Adrenal gland (tissue), 12 donors: ENCODE results near the gene PSMD13. TPM values are rescaled to one million over a fixed set of nuclear protein-coding genes. Genes with fewer than 3 reads are reported as not detected.

Experiments
- DNase-seq, 7 donors: peaks; one replicate each; pipeline ENCODE4 v3.0.0-alpha.2; 2019 to 2020
- H3K27ac ChIP-seq, 5 donors: fragments of 200-600 bp; sonication (generic) in 4 of 5; 1 replicate in 3 of 5; 2 replicates in 2 of 5; pipeline versions ENCODE4 v1.5.1 to v1.8.0; 2016 to 2020; ENCODE audit warnings: mild to moderate bottlenecking in 1 of 5
- H3K27me3 ChIP-seq: fragments of 200-600 bp; 2 replicates; pipeline ENCODE4 v1.8.0; 2021
- H3K36me3 ChIP-seq, 2 donors: fragments of 200-600 bp; replicated peaks in 1 of 2; 1 replicate in 1 of 2; 2 replicates in 1 of 2; pipeline versions ENCODE4 v1.5.1 to v1.8.0; 2018 to 2022
- H3K4me1 ChIP-seq, 2 donors: fragments of 200-600 bp; replicated peaks in 1 of 2; 1 replicate in 1 of 2; 2 replicates in 1 of 2; pipeline versions ENCODE4 v1.5.1 to v1.8.0; 2018 to 2021
- H3K4me3 ChIP-seq, 4 donors: fragments of 200-600 bp; sonication (generic) in 3 of 4; one replicate each; pipeline ENCODE4 v1.5.1; 2016 to 2018
- H3K9me3 ChIP-seq, 3 donors: fragments of 200-600 bp; sonication (generic) in 1 of 3; replicated peaks in 1 of 3; 1 replicate in 2 of 3; 2 replicates in 1 of 3; pipeline versions ENCODE4 v1.5.1 to v1.8.0; 2016 to 2021
- CTCF ChIP-seq, 6 experiments: fragments of 450-650 bp in 4 of 6; fragments of 200-600 bp in 2 of 6; sonication (generic) in 1 of 6; IDR thresholded peaks; 1 replicate in 5 of 6; 2 replicates in 1 of 6; pipeline versions ENCODE4 v1.5.1 to v1.8.0; 2016 to 2021; ENCODE audit warnings: antibody characterized with exemption in 6 of 6, mild to moderate bottlenecking in 2 of 6, moderate library complexity in 1 of 6
- POLR2A ChIP-seq, 2 donors: fragments of 450-650 bp; IDR thresholded peaks; one replicate each; pipeline ENCODE4 v1.6.1; 2017; ENCODE audit warnings: antibody characterized with exemption in 2 of 2, mild to moderate bottlenecking in 2 of 2, moderate library complexity in 1 of 2
- WGBS, 4 donors: extraction: QIAGEN DNeasy Blood & Tissue Kit in 2 of 4; methylation state at CpG; one replicate each; pipeline versions ENCODE4 v1.1.5 to v1.1.7; 2013 to 2017; 5-methylcytosine and 5-hydroxymethylcytosine counted together
- intact Hi-C, 2 donors: fragments of 100-400 bp; cut with DNase I; formaldehyde crosslinking; loops; one replicate each; pipeline versions ENCODE4 v1.14.1 to v1.15.0; 2022 to 2023
- polyA plus RNA-seq, 3 donors: library from polyadenylated mRNA; stranded (reverse); fragments of 200-250 nt in 2 of 3; fragments of 350-450 nt in 1 of 3; fragmentation: Illumina TruSeq in 1 of 3; extraction: RNeasy Lipid Tissue Mini Kit (QIAGEN cat#74804) in 1 of 3; gene quantifications; one replicate each; pipeline ENCODE4 v1.2.3, GENCODE V29; 2013 to 2014
- total RNA-seq, 9 donors: library from RNA; depleted of rRNA in 4 of 9; stranded (reverse); fragments of >200 nt in 4 of 9; fragments of 120-200 nt in 1 of 9; fragmentation: NEBNext Ultra II Directional in 1 of 9; extraction: Animal tissue kit (Norgen Biotek cat#: 25700) in 1 of 9; gene quantifications; one replicate each; pipeline versions ENCODE4 v1.1.0 to v1.2.4, GENCODE V29; 2013 to 2023
- donor health status: healthy with polysubstance abuse.
- donor health status: Bipolar disorder and iron deficiency.
- donor health status: DM: yes; HTN: yes; CAD: no.
- donor health status: DM: no; HTN: no; CAD: no.
- donor health status: DM: no; HTN: no; CAD: no.
- donor health status: DM: yes; HTN: yes; CAD: no.

PSMD13 gene
- total and polyA plus RNA-seq, 12 donors, result 62.2 to 174 (median 89.4) TPM

DNA sequence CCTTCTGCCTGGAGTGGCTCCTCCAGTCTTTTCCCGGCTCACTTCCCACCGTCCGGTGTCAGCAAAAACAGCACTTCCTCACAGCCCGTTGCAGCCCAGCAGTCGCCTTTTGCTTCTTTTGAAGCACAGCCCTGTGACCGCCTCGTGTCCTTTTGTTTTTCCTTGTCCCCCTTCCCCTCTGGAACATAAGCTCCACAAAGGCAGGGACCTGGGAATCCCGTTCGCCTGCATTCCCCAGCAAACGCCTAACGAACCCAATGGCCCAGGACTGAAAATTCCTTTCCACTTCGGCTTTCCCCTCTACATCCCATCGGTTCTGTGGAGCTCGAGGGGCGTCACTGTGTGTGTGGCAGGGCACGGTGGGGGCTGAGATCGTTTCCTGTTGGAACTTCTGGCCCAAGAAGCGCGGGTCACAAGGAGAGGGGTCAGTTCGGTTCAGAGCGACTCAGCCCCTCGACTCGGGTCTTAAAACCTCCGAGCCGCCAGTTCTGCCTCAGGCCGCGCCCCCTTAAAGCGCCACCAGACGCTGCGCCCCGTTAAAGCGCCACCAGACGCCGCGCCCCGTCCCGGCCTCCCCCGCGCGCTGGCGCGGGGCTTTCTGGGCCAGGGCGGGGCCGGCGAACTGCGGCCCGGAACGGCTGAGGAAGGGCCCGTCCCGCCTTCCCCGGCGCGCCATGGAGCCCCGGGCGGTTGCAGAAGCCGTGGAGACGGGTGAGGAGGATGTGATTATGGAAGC is 28.4 kb upstream of the PSMD13 start:
- TF ChIP-seq POLR2A (IDR thresholded peaks at IDR 0.05) (peak; percentile 60 to 78), CTCF (IDR thresholded peaks at IDR 0.05) (no peak)
- DNase-seq, result peak; percentile 75 to 89 (median 83)
- no peaks in the 10 kb centered on the region for H3K27me3 ChIP-seq
- H3K27ac ChIP-seq, result peak overlapping the region; percentile 97 to 99 (median 99)
- H3K4me3 ChIP-seq, result peak overlapping the region; percentile 36 to 98 (median 70)
- intact Hi-C loops, result no loop called here
- peaks cover 19 to 44% of the 10 kb centered on the region in 2 donors for H3K4me1 ChIP-seq
- H3K9me3 ChIP-seq, result no peaks in the 10 kb centered on the region
- 0 to 1% (median 1%) methylated on average over 29 to 57 of the region's 57 CpGs for WGBS, 4 donors
- peaks cover 0 to 60% of the 10 kb centered on the region in 2 donors for H3K36me3 ChIP-seq

DNA sequence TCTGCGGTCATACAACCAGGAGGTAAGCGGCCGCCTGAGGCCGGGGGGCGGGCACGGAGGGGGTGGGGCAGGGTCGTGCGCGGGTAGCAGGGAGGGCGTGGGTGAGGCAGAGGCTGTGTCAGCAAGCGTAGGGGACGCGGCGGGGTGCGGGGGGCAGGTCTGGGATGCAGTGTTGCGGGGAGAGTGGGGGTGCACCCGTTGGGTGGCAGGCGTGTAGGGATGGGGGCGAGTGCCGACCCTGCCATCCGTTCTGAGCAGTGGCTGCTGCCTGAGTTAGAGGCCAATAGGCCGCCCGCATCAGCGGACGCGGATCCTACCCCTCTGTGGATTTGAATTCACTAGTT is 27.9 kb upstream of the PSMD13 start:
- WGBS, 4 donors, result 0 to 2% (median 0%) methylated on average over 8 to 26 of the region's 26 CpGs; no CpG with 5 or more reads in 1 of the 4 donors
- intact Hi-C loops, result no loop called here
- Histone ChIP-seq H3K36me3 (peaks cover 0 to 61% of the 10 kb centered on the region in 2 donors), H3K27ac (peak overlapping the region; percentile 97 to 99 (median 99)), H3K9me3 (no peaks in the 10 kb centered on the region), H3K4me1 (peaks cover 19 to 41% of the 10 kb centered on the region in 2 donors), H3K27me3 (no peaks in the 10 kb centered on the region), H3K4me3 (peak overlapping the region; percentile 4 to 98 (median 62))
- DNase-seq, result peak in 4 of 7 donors; percentile 34 to 56 (median 50)
- TF ChIP-seq POLR2A (IDR thresholded peaks at IDR 0.05), result no peak
- no peak for TF ChIP-seq CTCF (IDR thresholded peaks at IDR 0.05)

- Histone ChIP-seq H3K4me1 (peaks cover 19 to 38% of the 10 kb centered on the region in 2 donors), H3K4me3 (peak overlapping the region in 3 of 4 donors; percentile 4 to 98 (median 92)), H3K27ac (peak overlapping the region in 4 of 5 donors; percentile 97 to 99 (median 98)), H3K9me3 (no peaks in the 10 kb centered on the region), H3K36me3 (peaks cover 0 to 61% of the 10 kb centered on the region in 2 donors), H3K27me3 (no peaks in the 10 kb centered on the region)
- no peak for TF ChIP-seq CTCF (IDR thresholded peaks at IDR 0.05)
- TF ChIP-seq POLR2A (IDR thresholded peaks at IDR 0.05), result no peak
- peak in 3 of 7 donors; percentile 25 to 58 (median 33) for DNase-seq
- intact Hi-C loops, result no loop called here
- WGBS, 4 donors, result 45 to 77% (median 49%) methylated on average over 10 to 29 of the region's 29 CpGs
Measured at GRCh38 chr11:209275-210121, 27.3 kb upstream of the PSMD13 start.
